ENCODE data around the gene USP24.
A peak's percentile ranks its signal among the peaks of the same experiment; 100 is the strongest.

Gene USP24

GRCh38 chr1:55155522-55155921 lies 59.6 kb downstream of the USP24 start:
- no peak for DNase-seq (ENCODE audit: low spot score)

GRCh38 chr1:55154616-55155015 lies 60.5 kb downstream of the USP24 start:
- DNase-seq (ENCODE audit: low spot score): no peak

GRCh38 chr1:55153031-55153430 lies 62.1 kb downstream of the USP24 start:
- DNase-seq (ENCODE audit: low spot score): no peak

- DNase-seq (ENCODE audit: low spot score): peak; percentile 39
Measured at GRCh38 chr1:55150880-55151588, 64.1 kb downstream of the USP24 start.

DNA sequence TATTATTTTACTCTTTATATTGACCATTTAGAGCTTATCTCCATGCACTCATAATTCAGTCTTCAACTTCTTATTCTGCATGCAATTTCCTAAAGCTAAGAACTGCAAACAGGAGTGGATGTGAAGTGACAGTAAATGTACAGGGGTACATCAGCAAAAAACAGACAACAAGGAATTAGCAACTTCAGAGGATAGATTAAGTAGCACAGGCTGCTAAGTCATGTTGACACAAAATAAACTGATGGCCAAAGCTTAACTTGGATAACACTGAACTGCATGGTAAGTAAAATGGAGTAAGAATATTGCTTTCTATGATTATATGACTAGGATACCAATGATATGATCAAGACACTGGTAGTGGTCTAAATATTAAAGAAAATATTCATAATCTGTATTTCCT lies 66.5 kb downstream of the USP24 start:
- DNase-seq (ENCODE audit: low spot score): no peak

DNA sequence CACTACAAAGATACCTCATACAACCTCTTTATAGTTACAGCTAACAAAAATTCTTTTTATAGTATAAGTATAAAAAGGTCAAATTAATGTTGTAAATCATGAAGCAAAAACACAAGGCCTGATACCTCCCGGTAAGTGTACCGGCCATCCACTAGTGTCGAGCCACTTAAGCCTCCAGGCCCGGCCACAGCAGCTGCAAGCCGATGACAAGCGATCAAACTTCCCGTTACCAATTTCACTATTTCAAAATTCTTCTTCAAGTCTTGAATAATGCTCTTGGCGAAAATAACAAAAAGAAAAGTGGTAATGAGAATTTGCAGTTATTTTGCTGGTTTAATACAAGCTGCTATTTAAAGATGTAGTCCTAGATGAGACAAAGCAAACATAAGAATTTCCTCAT lies 67.6 kb downstream of the USP24 start:
- DNase-seq (ENCODE audit: low spot score): no peak

DNA sequence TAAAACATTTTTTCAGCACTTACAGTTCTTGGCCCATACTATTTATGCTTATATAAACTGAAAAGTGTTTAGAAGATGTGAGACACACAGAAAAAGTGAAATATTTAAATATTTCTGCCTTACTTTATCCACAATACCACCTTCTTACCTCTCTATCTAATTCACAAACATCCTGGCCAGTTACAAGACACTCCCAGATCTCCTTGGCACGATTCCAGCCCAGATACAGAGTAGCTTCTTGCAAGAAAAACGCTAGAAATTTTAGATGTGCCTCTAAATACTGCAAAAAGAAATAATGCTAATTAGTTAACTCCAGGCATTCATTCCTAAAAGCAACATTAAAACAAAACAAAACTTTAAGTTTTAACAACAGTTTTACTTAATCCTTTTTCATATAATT lies 68.4 kb downstream of the USP24 start:
- no peak for DNase-seq (ENCODE audit: low spot score)

DNA sequence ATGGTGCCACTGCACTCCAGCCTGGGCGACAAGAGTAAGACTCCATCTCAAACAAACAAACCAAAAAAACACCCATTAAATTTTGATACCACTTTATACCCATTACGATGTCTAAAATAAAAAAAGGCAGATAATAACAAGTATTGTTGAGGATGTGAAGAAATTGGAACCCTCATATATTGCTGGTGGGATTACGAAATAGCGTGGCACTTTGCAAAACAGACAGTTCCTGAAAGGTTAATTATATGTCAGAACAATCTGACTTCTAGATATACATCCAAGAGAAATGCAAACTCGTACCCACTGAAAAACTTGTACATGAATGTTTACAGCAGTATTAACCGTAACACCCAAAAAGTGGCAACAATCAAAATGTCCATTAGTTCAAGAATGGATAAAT lies 70.3 kb downstream of the USP24 start:
- DNase-seq (ENCODE audit: low spot score): no peak

DNA sequence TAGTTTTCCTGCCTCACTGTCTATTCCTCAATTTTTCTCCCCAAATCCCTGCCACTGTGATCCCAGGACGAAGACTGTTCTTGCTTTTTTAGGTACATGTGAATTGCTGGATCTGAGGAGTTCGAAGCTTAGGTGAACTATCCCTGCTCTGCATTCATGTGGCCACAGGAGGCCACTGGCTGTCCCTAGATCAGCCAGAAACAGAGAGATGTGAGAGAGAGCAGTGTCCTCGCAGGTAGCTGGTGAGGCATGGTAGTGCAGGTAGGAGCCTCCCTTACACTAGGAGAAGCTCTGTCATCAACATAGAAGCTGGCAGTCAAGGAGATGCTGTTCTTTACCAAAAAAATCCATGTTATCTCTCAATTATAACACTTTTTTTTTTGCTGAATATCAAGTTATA lies 71.5 kb downstream of the USP24 start:
- no peak for DNase-seq (ENCODE audit: low spot score)

DNA sequence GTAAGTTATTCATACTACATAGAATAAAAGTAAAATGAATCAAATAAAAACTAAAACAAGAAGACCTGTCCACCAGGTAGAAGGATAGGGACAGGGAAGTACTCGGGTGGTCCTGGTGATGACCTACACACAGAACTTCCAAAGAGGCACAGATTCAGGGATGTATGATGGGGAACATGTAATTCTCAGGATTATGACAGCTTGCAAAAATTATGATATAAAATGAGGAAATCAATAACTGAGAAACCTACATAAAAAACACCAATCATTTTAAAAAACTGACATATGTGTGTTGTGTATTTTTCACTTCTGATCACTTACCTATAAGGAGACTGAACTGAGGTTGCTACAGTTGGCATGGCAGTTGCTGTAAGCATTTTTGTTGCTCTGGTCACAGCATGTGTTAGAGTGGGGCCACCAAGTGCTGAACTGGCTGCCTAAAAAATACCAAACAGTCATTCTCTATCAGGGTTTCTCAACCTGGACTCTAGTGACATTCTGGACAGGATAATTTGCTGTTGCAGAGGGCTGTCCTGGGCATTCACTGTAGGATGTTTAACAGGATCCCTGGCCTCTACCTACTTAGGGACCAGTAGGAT lies 73.8 kb downstream of the USP24 start:
- no peak for DNase-seq (ENCODE audit: low spot score)

- peak; percentile 85 for DNase-seq (ENCODE audit: low spot score)
Measured at GRCh38 chr1:55140546-55140983, 74.6 kb downstream of the USP24 start.

DNA sequence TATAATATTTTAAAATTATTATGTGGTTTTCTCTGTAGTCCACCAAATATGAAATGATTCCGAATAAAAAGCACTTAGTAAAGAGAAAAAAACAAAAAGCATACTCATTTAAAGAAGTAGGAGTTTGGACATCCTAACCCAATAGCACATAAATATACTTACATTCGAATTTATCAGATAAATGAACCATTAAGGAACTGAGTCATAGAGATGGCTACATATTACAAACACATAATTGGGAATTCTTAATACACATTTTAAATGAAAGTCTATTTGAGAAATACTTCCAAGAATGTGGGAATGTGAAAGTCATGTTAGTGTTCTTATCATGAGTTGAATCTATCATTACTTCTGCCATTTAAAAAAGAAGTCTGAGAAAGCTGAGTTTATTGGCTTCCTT lies 75.0 kb downstream of the USP24 start:
- DNase-seq (ENCODE audit: low spot score): no peak

GRCh38 chr1:55138823-55139222 lies 76.3 kb downstream of the USP24 start:
- DNase-seq (ENCODE audit: low spot score): no peak

GRCh38 chr1:55134152-55134808 lies 80.9 kb downstream of the USP24 start:
- DNase-seq (ENCODE audit: low spot score): no peak

- no peak for DNase-seq (ENCODE audit: low spot score)
Measured at GRCh38 chr1:55131801-55132200, 83.4 kb downstream of the USP24 start.

GRCh38 chr1:55131218-55131617 lies 83.9 kb downstream of the USP24 start:
- no peak for DNase-seq (ENCODE audit: low spot score)

- no peak for DNase-seq (ENCODE audit: low spot score)
Measured at GRCh38 chr1:55129194-55129728, 85.9 kb downstream of the USP24 start.

- DNase-seq (ENCODE audit: low spot score): no peak
Measured at GRCh38 chr1:55128418-55128995, 86.7 kb downstream of the USP24 start.

DNA sequence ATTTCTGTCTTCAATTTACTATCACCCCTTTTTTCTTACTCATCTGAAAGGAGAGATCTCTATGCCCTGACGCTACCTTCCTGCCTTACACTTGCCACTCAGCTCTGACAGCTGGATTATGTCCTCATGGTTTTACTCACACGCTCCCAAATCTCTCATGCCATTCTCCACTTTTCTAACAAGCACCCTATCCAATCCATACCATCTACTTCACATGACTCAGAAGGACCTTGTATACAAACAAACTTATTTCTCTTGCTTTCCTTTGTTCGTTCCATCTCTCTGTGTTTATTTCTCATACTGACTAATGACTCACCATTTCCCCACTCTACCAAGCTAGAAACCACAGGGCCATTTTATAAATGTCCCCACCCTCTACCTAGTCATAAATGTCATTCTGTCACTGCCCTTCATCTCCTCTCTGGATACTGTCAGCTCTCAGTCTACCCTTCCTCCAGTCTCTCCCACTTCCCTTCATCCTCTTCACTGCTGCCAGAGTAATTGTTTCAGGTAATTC lies 87.3 kb downstream of the USP24 start:
- DNase-seq (ENCODE audit: low spot score): peak; percentile 75

- no peak for DNase-seq (ENCODE audit: low spot score)
Measured at GRCh38 chr1:55124470-55124869, 90.7 kb downstream of the USP24 start.

- no peak for DNase-seq (ENCODE audit: low spot score)
Measured at GRCh38 chr1:55120538-55120937, 94.6 kb downstream of the USP24 start.

GRCh38 chr1:55118651-55119329 lies 96.4 kb downstream of the USP24 start:
- no peak for DNase-seq (ENCODE audit: low spot score)
